NT2/D1 (cell line): ENCODE measurements around the gene FNDC3B.

Experiments
- DNase-seq: peaks from one replicate; pipeline ENCODE4 v3.0.0-alpha.2; 2011; ENCODE audit warnings: low read depth, low spot score
- H3K27me3 ChIP-seq: 2 replicates; pipeline ENCODE4 v1.6.0; 2011; ENCODE audit warnings: mild to moderate bottlenecking; ENCODE audit not compliant: insufficient read length, insufficient read depth
- H3K36me3 ChIP-seq: 2 replicates; pipeline ENCODE4 v1.6.1; 2011; ENCODE audit warnings: mild to moderate bottlenecking, low read length, mixed read lengths; ENCODE audit not compliant: insufficient read depth, insufficient read length
- H3K4me1 ChIP-seq: 2 replicates; pipeline ENCODE4 v1.5.1; 2011; ENCODE audit not compliant: insufficient read depth, insufficient read length
- H3K4me3 ChIP-seq: 2 replicates; pipeline ENCODE4 v1.5.1; 2011; ENCODE audit warnings: low read depth; ENCODE audit not compliant: insufficient read length
- H3K9ac ChIP-seq: 2 replicates; pipeline ENCODE4 v1.6.0; 2011; ENCODE audit warnings: low read depth; ENCODE audit not compliant: insufficient read length
- H3K9me3 ChIP-seq: 2 replicates; pipeline ENCODE4 v1.5.1; 2011; ENCODE audit warnings: mild to moderate bottlenecking, low read length; ENCODE audit not compliant: insufficient read depth
- SUZ12 ChIP-seq: IDR thresholded peaks from 2 replicates; pipeline ENCODE4 v1.6.1; 2011; ENCODE audit not compliant: insufficient read length, insufficient read depth; ENCODE audit errors: extremely low read depth
- YY1 ChIP-seq: IDR thresholded peaks from 2 replicates; pipeline ENCODE4 v1.6.1; 2011; ENCODE audit not compliant: insufficient read length, insufficient read depth
- ZNF274 ChIP-seq: IDR thresholded peaks from 2 replicates; pipeline ENCODE4 v1.6.1; 2011; ENCODE audit warnings: mild to moderate bottlenecking, low read depth, low read length

The FNDC3B gene

DNA sequence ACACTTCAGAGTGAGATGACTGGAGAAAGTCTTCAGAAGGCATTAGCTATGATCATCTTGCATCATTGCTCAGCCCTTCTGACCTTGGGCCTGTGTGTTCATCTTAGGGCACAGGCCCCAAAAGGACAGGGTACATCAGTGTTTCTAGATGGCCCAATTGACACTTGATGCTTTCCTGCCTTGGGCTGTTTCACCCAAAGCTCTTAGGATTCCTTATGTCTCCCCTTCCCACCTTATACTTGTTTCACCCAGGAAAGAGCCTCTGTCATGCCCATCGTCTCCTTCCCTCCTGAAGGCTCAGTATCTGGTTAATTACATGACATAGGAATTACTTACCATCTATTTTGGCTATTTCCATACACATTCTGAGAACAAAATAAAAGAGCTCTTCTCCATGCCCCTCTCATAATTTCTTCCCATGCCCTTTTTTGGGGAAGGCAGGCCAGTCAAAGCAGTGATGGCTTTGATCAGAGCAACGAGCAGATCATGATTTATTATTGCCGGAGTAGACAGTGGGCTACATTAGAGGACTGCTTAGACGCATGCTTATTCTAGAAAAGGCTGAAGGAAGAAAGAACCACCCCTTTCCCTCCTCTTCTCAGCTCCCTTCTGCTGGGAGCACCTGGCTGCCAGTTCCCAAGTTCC, 335.9 kb downstream of the FNDC3B start:
- H3K4me3 ChIP-seq = no peak overlapping the region
- DNase-seq = no peak
- H3K9ac ChIP-seq = no peak overlapping the region
- no peak for TF ChIP-seq SUZ12
- no peak for TF ChIP-seq YY1
- TF ChIP-seq ZNF274 = no peak
- H3K9me3 ChIP-seq = peaks cover 29% of the 10 kb centered on the region
- H3K27me3 ChIP-seq = no peaks in the 10 kb centered on the region
- peaks cover 66% of the 10 kb centered on the region for H3K36me3 ChIP-seq
- no peaks in the 10 kb centered on the region for H3K4me1 ChIP-seq

DNA sequence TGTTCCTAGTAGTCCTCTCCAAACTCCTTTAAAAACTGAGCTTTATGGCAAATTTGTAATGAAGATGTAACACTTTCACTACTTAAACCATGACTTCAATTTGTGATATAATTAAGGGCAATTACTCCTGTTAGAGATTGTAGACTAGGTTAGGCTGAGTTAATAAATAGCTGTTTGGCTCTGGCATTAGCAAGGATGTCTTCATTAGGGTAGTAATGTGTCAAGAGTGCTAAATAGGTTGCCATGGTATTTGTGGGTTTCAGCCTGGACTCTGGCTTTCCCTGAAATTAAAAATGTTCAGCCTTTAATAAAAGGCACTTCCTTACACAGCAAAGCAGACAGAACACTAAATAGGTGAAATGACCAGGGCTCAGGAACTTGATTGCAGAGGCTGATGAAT, 337.0 kb downstream of the FNDC3B start:
- DNase-seq = no peak
- no peak overlapping the region for H3K4me3 ChIP-seq
- peaks cover 75% of the 10 kb centered on the region for H3K36me3 ChIP-seq
- peaks cover 38% of the 10 kb centered on the region for H3K9me3 ChIP-seq
- H3K9ac ChIP-seq = no peak overlapping the region
- TF ChIP-seq YY1 = no peak
- TF ChIP-seq SUZ12 = no peak
- no peak for TF ChIP-seq ZNF274
- H3K4me1 ChIP-seq = no peaks in the 10 kb centered on the region
- no peaks in the 10 kb centered on the region for H3K27me3 ChIP-seq

DNA sequence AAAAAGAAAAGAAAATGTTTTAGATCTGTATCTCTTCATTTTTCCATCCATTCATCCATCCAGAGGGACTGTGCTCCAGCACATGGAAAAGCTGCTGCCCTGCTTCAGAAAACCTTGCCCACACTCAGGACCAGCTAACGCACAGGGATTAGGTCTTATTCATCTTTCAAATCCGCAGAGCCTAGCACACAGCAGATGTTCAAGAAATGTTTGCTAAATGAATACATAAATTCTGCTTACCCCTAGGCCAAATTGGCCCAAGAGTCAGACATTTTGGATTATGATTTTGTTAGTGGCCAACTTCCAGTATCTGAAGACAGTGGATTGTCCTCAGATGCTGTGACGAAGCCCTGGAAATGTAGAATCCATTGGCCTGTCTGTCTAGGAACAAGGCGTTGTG, 337.5 kb downstream of the FNDC3B start:
- TF ChIP-seq YY1 (no peak), SUZ12 (no peak), ZNF274 (no peak)
- no peak overlapping the region for H3K4me3 ChIP-seq
- peaks cover 73% of the 10 kb centered on the region for H3K36me3 ChIP-seq
- H3K27me3 ChIP-seq = no peaks in the 10 kb centered on the region
- DNase-seq = no peak
- H3K4me1 ChIP-seq = no peaks in the 10 kb centered on the region
- H3K9me3 ChIP-seq = peaks cover 38% of the 10 kb centered on the region
- H3K9ac ChIP-seq = no peak overlapping the region

DNA sequence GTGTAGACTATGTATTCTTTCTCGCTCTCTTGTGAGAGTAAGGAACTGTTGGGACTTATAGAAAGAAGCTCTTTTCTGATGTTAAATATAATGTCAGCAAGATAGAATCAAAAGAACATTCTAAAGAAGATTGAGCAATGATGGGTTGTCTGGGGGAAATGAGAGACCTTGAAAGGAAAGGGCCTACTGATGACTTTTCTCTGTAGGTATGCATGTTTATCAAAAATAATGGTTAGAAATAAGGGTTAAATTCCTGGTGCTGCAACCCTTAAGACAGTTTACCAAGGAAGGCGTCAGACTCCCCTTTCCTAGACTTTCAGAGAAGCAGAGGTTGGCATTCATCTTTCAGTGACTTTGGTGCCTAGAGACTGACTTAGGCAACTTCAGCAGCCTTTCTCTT, 339.1 kb downstream of the FNDC3B start:
- Histone ChIP-seq H3K36me3 (peaks cover 58% of the 10 kb centered on the region), H3K9ac (no peak overlapping the region), H3K27me3 (no peaks in the 10 kb centered on the region), H3K4me3 (no peak overlapping the region), H3K4me1 (no peaks in the 10 kb centered on the region), H3K9me3 (peaks cover 38% of the 10 kb centered on the region)
- no peak for TF ChIP-seq ZNF274
- no peak for TF ChIP-seq SUZ12
- TF ChIP-seq YY1 = no peak
- no peak for DNase-seq

DNA sequence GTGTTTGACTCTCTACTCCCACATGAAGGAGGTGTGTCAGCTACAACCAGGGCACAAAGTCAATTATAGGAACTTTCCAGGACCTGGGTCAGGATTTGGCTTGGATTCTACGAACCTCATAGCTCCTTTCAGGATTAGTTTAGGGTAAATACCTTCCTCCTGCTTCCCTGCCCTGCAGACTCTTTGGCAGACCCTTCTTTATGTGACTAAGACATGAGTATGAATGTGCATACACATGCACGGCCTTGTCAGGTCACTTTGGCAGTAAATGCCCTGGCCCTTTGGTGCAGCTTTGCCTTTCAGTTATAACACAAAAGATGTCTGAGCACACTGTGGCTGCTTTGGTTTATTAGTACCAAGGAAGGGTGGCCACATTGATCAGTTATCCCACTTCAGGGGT, 340.0 kb downstream of the FNDC3B start:
- Histone ChIP-seq H3K4me1 (no peaks in the 10 kb centered on the region), H3K36me3 (peaks cover 55% of the 10 kb centered on the region), H3K9me3 (peaks cover 38% of the 10 kb centered on the region), H3K4me3 (no peak overlapping the region), H3K27me3 (no peaks in the 10 kb centered on the region), H3K9ac (no peak overlapping the region)
- TF ChIP-seq SUZ12 (no peak), ZNF274 (no peak), YY1 (no peak)
- DNase-seq = no peak

DNA sequence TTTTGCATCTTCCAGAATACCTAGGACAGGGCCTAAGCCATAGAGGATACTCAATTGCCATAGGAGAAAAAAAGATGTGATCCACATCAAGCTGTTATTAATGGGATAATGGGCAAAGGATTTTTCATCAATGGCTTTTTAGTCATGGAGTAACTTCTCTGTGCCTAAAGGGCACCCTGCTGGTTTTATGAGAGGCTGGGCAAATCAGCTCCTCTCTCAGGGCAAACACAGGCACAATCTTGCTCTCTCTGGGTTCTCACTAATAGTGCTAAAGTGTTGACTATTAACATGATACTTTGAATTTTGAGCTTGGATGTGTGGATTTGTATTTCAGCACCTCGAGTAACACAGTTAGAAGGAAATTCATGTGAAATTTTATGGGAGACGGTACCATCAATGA, 341.3 kb downstream of the FNDC3B start:
- Histone ChIP-seq H3K4me3 (no peak overlapping the region), H3K36me3 (peaks cover 48% of the 10 kb centered on the region), H3K9me3 (peaks cover 38% of the 10 kb centered on the region), H3K4me1 (no peaks in the 10 kb centered on the region), H3K27me3 (no peaks in the 10 kb centered on the region), H3K9ac (no peak overlapping the region)
- TF ChIP-seq YY1 (no peak), SUZ12 (no peak), ZNF274 (no peak)
- no peak for DNase-seq

DNA sequence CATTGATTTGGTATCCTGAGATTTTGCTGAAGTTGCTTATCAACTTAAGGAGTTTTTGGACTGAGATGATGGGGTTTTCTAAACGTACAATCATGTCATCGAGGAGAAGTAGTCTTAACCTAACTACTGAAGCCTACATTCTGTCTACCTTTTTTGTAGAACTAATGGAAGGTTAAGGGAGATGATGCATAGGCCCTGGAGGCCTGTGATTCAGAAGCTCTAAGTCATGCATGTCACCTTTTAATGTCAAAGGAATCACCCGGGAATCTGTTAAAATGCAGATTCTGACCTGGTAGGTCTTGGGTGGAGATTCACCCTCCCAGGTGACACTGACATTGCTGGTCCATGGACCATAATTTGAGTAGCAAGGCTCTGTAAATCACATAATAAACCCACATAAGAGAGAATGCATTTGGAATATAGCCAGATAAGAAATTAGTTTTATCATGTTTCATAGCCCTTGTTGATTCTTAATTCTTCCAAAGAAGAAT, 344.0 kb downstream of the FNDC3B start:
- no peaks in the 10 kb centered on the region for H3K27me3 ChIP-seq
- no peak overlapping the region for H3K9ac ChIP-seq
- TF ChIP-seq ZNF274 (no peak), YY1 (no peak), SUZ12 (no peak)
- H3K4me1 ChIP-seq = no peaks in the 10 kb centered on the region
- H3K4me3 ChIP-seq = no peak overlapping the region
- H3K9me3 ChIP-seq = peaks cover 28% of the 10 kb centered on the region
- no peak for DNase-seq
- peaks cover 33% of the 10 kb centered on the region for H3K36me3 ChIP-seq

DNA sequence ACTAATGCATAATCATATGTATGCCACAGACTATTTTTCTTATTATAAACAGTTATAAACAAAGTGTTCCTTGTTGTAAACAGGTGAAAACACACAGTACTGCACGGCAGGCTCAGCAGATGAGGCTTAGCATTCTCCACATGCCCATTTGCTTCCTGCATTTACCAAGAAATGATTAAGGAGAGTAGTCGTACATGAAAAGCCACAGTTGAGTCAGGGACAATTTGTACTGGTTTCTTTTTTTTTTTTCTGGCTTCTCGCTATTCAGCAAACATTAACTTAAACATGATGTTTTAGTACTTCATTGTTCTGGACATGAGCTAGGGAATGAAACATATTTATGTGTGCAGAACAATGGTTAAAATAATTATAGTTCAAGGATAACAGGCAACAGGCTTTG, 345.5 kb downstream of the FNDC3B start:
- Histone ChIP-seq H3K4me1 (no peaks in the 10 kb centered on the region), H3K4me3 (no peak overlapping the region), H3K9ac (no peak overlapping the region), H3K9me3 (peaks cover 13% of the 10 kb centered on the region), H3K27me3 (no peaks in the 10 kb centered on the region), H3K36me3 (peaks cover 18% of the 10 kb centered on the region)
- no peak for TF ChIP-seq ZNF274
- TF ChIP-seq YY1 = no peak
- no peak for TF ChIP-seq SUZ12
- no peak for DNase-seq
